Activated B cell treated with CpG ODN at 0.5 μM for 24 hours (primary cell): ENCODE measurements around the gene AP1AR. TPM values are rescaled to one million over a fixed set of nuclear protein-coding genes. Genes with fewer than 3 reads are reported as not detected.
"Not testable (repeated sequence)": the region's sequence is repeated elsewhere in the genome, so short reads cannot be mapped to it uniquely, and the experiment has no call there.

Experiments
- ATAC-seq: fragments of 200-7000 bp; cut with Tn5 transposase; one replicate; pipeline ENCODE4 v1.10.0; 2021; ENCODE audit warnings: low read depth, mild to moderate bottlenecking, moderate library complexity
- CTCF ChIA-PET: fragments of 350-600 bp; sonication (Branson Sonifier 250); formaldehyde crosslinking; loops from one replicate; lab custom pipeline; 2021; ENCODE audit warnings: antibody characterized with exemption; lab: Charles Lee
- POLR2A ChIA-PET: fragments of 350-600 bp; sonication (Branson Sonifier 250); formaldehyde crosslinking; loops from one replicate; lab custom pipeline; 2021; ENCODE audit warnings: antibody characterized with exemption; lab: Charles Lee
- DNase-seq: peaks from one replicate; pipeline ENCODE4 v3.0.0; 2022
- H3K27ac Mint-ChIP-seq: one replicate; pipeline ENCODE4 v1.8.0; 2020; ENCODE audit warnings: mixed read lengths
- H3K27me3 Mint-ChIP-seq: one replicate; pipeline ENCODE4 v1.8.0; 2021; ENCODE audit warnings: mixed read lengths
- H3K36me3 Mint-ChIP-seq: one replicate; pipeline ENCODE4 v1.8.0; 2021; ENCODE audit warnings: low read depth, mixed read lengths
- H3K4me1 Mint-ChIP-seq: one replicate; pipeline ENCODE4 v1.8.0; 2021; ENCODE audit warnings: mixed read lengths
- H3K4me3 Mint-ChIP-seq: one replicate; pipeline ENCODE4 v1.8.0; 2020; ENCODE audit warnings: mild to moderate bottlenecking, mixed read lengths
- H3K9me3 Mint-ChIP-seq: one replicate; pipeline ENCODE4 v1.8.0; 2020; ENCODE audit warnings: mixed read lengths
- intact Hi-C: fragments of 100-400 bp; cut with micrococcal nuclease; formaldehyde crosslinking; loops from one replicate; pipeline ENCODE4 v1.15.1; 2024
- total RNA-seq: library from RNA; stranded (reverse); gene quantifications from 2 replicates; pipeline ENCODE4 v1.2.3, GENCODE V29; 2022
- TF ChIP-seq, protein P1 (sequence below): fragments of 200-600 bp; IDR thresholded peaks from one replicate; pipeline ENCODE4 v1.8.0; 2022; ENCODE audit warnings: antibody characterized with exemption, mild to moderate bottlenecking

Gene AP1AR
- total RNA-seq, 1 donor from 2014 or later = 24.3 TPM

DNA sequence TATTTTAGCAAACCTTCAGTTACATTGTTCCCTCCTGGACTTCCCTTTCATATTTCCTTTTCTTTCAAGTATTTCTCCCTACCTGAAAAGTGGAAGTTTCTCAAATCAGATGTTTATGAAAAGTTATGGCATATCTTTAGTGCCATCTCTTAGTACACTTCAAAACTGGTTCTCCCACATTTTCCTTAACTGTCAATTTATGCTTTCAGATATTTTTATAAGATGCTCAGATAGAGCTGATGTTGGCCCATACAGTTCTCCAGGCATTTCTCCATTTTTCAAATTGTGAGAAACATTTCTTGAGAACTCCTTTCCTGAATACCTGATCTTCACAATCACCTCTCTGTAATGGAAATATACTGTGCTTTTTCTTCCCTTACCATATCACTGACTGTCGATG lies 32.5 kb upstream of the AP1AR start:
- no peak for ATAC-seq
- CTCF ChIA-PET = no interaction called here
- Mint-ChIP-seq H3K27ac (no peak overlapping the region), H3K27me3 (no peaks in the 10 kb centered on the region), H3K4me1 (no peaks in the 10 kb centered on the region), H3K36me3 (no peaks in the 10 kb centered on the region), H3K4me3 (no peak overlapping the region), H3K9me3 (no peaks in the 10 kb centered on the region)
- TF ChIP-seq, protein P1, sequence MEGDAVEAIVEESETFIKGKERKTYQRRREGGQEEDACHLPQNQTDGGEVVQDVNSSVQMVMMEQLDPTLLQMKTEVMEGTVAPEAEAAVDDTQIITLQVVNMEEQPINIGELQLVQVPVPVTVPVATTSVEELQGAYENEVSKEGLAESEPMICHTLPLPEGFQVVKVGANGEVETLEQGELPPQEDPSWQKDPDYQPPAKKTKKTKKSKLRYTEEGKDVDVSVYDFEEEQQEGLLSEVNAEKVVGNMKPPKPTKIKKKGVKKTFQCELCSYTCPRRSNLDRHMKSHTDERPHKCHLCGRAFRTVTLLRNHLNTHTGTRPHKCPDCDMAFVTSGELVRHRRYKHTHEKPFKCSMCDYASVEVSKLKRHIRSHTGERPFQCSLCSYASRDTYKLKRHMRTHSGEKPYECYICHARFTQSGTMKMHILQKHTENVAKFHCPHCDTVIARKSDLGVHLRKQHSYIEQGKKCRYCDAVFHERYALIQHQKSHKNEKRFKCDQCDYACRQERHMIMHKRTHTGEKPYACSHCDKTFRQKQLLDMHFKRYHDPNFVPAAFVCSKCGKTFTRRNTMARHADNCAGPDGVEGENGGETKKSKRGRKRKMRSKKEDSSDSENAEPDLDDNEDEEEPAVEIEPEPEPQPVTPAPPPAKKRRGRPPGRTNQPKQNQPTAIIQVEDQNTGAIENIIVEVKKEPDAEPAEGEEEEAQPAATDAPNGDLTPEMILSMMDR = no peak
- no peak for DNase-seq
- POLR2A ChIA-PET = no interaction called here
- intact Hi-C loops = no loop called here

DNA sequence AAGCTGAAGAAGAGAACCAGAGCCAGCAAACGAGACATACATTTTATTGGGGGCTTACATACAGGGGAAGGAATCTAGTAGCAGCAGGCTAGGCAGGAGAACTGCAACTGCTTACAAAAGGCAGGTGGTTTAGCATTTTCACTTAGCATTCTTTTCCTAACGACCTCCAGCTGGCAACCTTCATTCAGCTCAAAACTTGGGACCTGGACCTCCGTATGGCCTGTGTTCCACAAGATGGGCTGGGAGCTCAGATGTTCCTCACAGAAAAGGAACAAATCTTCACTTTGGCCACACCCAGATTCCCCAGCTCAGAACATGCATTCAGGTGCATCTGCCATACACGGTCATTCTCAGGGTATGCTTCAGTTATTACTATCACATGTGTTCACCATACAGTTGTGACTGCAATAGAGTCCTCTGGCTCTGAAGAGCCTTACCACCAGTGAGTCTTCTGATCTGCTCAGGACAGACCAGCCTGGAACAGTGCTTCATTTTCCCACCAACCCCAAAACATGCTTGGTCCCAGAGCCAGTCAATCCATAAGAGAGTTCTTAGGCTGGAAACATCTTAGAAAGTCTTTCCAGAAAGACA lies 29.6 kb upstream of the AP1AR start:
- Mint-ChIP-seq H3K9me3 (no peaks in the 10 kb centered on the region), H3K4me3 (no peak overlapping the region), H3K4me1 (no peaks in the 10 kb centered on the region), H3K27ac (no peak overlapping the region), H3K36me3 (no peaks in the 10 kb centered on the region), H3K27me3 (no peaks in the 10 kb centered on the region)
- CTCF ChIA-PET = no interaction called here
- DNase-seq = no peak
- POLR2A ChIA-PET = no interaction called here
- TF ChIP-seq, protein P1 = no peak
- ATAC-seq = no peak
- intact Hi-C loops = no loop called here

DNA sequence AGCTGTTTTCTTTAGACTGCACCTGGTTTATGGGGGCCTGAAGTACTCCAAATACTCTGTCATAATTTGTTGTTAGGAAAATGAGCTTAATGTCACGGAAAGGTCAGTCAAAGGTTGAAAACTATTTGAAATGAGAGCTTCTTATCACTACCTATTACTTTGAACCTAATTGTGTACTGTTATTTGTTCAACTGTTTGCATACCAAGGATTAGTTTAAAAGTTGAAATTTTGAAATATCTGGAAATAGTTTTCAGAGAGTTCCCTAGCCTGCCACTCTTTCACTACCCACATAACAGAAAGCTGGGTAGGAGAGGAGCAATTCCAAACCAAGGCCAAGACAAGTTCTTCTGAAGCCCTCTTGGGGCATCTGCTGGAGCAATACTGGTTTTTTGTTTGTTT lies 28.0 kb upstream of the AP1AR start:
- Mint-ChIP-seq H3K4me1 (no peaks in the 10 kb centered on the region), H3K4me3 (no peak overlapping the region), H3K36me3 (no peaks in the 10 kb centered on the region), H3K27me3 (no peaks in the 10 kb centered on the region), H3K9me3 (no peaks in the 10 kb centered on the region), H3K27ac (no peak overlapping the region)
- DNase-seq (no peak), ATAC-seq (no peak)
- CTCF ChIA-PET = no interaction called here
- TF ChIP-seq, protein P1 = no peak
- POLR2A ChIA-PET = interaction anchor here (0.5 kb wide), 1 partner anchor 1977 kb away, joined by 8 read pairs; no protein-coding TSS in a partner anchor
- intact Hi-C loops = no loop called here

DNA sequence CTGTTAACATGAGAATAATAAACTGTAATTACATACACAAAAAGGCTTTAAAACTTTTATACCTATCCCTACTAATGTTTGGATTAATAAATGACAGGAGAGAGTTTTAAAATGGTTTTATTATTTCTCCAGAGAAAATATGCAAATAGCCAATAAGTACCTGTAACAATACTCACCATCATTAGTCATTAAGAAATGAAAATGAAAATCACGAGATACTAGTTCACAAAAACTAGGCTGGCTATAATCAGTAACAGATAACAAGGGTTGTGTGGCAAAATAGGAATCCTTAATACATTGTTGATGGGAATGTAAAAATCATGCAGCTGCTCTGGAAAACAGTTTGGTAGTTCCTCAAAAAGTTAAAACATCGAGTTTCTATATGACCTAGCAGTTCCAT lies 25.2 kb upstream of the AP1AR start:
- no peak for DNase-seq
- Mint-ChIP-seq H3K4me1 (no peaks in the 10 kb centered on the region), H3K9me3 (no peaks in the 10 kb centered on the region), H3K4me3 (no peak overlapping the region), H3K36me3 (no peaks in the 10 kb centered on the region), H3K27ac (no peak overlapping the region), H3K27me3 (no peaks in the 10 kb centered on the region)
- no peak for ATAC-seq
- CTCF ChIA-PET = no interaction called here
- TF ChIP-seq, protein P1 = no peak
- intact Hi-C loops = no loop called here
- POLR2A ChIA-PET = no interaction called here

DNA sequence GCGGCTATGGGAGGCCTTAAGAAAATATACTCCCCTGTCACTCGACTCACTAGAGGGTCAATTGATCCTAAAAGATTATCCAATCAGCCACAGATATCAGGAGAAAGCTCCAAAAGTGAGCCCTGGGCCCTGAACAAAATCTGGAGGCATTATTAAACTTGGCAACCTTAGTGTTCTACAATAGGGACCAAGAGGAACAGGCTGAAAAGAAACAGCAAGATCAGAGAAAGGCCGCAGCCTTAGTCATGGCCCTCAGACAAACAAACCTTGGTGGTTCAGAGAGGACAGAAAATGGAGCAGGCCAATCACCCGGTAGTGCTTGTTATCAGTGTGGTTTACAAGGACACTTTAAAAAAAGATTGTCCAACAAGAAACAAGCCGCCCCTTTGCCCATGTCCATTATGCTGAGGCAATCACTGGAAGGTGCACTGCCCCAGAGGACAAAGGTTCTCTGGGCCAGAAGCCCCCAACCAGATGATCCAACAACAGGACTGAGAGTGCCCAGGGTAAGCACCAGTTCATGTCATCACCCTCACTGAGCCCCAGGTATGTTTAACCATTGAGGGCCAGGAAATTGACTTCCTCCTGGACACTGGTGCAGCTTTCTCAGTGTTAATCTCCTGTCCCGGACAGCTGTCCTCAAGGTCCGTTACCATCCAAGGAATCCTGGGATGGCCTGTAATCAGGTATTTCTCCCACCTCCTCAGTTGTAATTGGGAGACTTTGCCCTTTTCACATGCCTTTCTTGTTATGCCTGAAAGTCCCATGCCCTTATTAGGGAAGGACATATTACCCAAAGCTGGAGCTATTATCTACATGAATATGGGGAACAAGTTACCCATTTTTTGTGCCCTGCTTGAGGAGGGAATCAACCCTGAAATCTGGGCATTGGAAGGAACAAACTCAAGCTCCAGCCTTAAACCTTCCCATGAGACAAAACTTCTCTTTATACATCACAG lies 23.2 kb upstream of the AP1AR start:
- H3K36me3 Mint-ChIP-seq, H3K27ac Mint-ChIP-seq, H3K4me1 Mint-ChIP-seq, intact Hi-C loops, ATAC-seq, DNase-seq, H3K4me3 Mint-ChIP-seq, POLR2A ChIA-PET, H3K27me3 Mint-ChIP-seq, H3K9me3 Mint-ChIP-seq: not testable (repeated sequence)
- CTCF ChIA-PET = interaction anchor here (1.4 kb wide), 1 partner anchor 316 kb away, joined by 3 read pairs; no protein-coding TSS in a partner anchor
